ENCODE results near the gene EIF4E2.

Gene EIF4E2, protein sequence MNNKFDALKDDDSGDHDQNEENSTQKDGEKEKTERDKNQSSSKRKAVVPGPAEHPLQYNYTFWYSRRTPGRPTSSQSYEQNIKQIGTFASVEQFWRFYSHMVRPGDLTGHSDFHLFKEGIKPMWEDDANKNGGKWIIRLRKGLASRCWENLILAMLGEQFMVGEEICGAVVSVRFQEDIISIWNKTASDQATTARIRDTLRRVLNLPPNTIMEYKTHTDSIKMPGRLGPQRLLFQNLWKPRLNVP

DNA sequence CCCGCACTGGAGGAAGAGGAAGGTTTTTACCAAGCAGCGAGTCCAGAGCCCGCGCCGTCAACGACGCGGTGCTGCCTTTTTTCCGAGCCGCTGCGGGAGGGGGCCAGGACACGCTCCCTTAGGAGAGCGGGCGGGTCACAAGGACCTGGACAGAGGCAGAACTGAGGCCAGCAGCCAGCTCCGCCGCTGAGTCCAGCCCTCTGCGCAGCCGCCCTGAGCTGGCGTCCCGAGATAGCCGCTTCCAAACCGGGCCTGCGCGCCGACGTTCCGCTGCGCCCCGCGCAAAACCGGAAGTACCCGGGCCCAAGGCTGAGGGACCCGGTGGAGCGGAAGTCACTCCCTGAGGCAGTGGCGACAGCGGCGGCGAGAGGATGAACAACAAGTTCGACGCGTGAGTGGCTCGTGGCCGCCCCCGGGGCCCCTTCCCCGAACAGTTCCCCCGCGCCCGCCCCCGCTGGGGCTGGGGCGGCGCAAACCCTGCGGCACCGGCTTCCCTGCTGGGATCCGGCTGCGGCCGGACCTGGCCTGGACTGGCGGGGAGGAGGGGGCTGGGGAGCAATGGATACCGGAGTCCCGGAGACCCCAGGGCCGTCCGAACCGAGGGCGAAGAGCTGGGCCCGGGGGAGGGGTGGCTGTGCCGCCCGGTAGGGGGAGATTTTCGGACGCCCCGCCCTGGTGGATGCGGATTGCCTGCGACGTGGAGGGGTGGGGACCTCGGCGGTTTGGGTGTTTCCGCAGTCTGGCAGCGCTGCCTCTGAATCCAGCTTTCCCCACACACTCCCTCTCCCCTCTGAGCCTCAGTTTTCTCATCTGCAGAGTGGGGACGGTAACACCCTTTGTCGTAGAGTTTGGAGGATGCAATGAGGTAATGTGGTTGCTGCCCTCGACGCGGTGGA is at the start of gene EIF4E2, which contains the start of gene TIGD1:
Gene EIF4E2 (plus strand): TSS at position 336 of the 896 bp plus-strand sequence. CDS start 36 bp downstream, at position 372.
Gene TIGD1 (minus strand): TSS at position 204 of the 896 bp plus-strand sequence. CDS start 675 bp downstream, outside the sequence.
- peak; percentile 47 for DNase-seq

DNA sequence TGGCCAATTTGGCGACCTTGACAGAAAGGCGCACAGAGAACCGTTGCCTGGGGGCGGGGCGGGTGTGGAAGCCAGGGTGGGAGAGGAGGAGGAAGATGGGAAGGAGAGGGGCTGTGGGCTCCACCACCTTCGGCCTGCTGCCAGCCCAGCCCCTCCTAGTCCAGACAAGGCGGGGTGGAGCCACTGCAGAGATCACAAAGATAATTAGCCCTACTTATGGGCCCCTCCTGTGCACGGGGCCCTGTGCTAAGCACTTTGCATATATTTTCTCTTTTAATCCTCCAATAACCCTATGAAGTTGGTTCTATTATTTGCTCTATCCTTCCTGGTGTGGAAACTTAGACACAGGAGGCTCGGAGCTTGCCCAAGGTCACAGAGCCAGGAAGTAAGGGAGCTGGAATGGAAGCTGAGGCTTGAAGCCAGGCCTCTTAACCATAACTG is 49.1 kb upstream of the EIF4E2 start:
- no peak for DNase-seq

DNA sequence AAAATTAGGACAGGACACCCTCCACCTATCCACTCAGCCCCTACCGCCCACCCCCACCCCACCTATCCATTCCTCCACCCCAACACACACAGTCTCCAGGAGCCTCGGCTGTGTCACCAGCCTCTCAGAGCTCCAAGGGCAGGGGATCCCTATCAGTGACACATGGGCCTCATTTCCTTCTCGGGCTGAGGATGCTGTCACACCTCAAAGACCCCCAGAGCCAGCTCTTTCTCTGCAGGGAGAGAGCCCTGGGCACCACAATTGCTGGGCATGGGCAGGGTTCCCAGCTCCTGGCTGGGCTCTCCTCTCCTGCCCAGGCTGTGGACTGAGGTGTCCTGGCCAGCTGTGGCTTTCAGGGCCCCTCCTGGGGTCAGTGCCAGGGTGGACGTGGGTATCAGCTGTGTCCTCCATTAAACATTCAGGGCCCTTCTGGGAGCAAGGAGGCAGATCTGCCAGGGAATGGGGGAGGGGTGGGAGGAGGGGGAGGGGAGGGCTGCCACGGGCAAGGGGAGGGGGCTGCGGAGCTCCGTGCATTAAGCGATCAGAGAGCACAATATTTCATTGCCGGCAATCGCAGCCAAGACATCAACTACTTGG is 48.6 kb upstream of the EIF4E2 start:
- no peak for DNase-seq

DNA sequence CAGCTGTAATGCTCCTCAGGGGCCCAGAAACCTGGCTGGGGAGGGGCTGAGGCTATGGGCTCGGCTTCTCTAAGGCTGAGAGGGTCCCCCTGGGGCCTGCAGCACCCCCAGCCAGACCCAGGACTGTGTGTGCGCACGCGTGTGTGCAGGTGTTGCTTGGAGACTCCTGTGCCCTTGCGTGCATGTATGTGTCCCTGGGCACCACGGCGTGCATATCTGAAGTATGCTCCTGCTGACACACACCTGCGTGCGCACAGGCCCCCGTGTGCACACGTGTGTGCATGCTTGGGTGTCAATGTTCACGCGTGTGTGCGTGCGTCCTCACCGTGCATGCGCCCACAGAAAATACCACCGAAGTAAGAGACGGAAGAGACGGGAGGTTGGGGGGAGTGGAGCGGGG is 48.0 kb upstream of the EIF4E2 start:
- DNase-seq = no peak

DNA sequence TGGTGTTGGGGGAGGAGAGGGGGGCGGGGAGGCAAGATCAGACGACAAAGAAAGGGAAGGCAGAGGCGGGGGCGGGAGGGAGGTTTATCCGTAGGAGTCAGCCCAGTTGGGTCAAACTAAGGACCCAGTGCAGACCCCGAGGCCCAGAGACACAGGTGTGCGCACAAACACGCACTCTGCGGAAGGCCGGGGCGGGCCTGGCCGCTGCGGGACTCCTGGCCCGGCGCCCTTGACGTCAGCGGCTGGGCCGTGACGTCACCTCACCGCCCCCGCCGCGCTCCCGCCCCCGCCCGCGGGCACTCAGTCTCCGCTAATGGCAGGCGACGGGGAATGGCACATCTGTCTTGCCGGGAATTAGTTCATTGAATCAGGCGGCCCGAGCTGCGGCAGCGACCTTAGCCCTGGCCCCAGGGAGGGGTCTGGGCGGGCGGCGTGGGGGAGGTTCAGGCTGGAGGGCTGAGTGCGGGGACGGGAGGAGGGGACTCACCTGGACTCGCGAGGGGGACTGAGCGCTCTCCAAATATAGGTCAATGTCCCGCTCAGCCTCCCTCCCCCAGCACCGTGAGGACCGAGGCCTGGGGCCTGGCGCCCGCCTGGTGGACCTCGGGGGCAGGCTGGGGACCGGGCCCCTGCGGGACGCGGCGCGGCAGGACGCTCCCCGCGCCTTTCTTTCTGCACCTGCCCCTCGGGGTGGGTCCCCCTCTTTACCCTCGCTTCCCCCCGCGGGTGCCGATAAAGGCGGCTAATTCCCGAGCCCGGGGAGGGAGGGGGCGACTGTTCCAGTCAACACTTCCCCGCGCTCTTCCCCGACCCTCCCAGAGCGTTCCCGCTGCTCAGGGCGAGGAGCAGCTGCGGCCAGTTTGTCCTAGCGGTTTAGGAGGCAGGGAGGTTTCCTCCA is 47.3 kb upstream of the EIF4E2 start:
- DNase-seq = no peak

DNA sequence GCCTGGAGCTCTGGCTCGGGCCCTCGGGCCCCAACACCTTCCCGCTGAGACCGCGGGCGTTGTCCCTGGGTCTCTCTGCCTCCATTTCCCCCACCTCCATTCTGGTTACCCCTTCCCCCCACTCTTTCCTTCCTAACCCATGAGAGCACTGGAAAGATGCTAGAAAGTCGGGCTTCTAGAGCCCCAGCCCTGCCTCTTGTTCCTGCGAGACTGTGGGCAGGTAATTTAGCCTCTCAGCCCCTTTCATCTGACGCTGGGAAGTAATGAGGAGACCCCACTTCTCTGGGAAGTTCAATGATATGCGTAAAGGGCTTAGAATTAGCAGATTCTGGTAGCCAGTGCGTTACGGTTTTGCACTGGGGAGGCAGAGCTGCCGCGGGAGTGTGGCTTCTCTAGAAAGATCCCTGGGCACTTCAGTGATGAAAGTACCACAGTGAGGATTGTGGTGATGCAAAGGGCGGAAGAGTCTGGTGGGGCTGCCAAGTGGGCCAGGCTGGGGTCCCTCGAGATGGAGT is 46.6 kb upstream of the EIF4E2 start:
- DNase-seq = no peak

DNA sequence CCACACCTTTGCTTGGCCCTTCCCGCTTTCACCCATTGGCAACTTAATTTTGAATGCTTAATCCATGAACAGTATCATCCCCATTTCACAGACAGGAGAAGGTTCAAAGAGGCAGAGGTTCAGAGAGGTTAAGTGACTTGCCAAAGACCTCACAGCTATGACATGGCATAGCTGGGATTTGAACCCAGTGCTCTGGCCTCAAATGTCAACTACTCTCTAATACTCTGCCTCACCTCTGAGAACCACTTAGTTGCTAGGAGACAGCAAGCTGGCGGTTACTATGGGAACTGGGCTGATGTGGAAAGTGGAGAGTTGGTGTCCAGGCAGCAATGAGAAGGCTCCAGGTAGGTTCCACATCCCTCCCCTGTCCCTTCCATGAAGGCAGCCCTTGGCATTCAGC is 46.1 kb upstream of the EIF4E2 start:
- no peak for DNase-seq

DNA sequence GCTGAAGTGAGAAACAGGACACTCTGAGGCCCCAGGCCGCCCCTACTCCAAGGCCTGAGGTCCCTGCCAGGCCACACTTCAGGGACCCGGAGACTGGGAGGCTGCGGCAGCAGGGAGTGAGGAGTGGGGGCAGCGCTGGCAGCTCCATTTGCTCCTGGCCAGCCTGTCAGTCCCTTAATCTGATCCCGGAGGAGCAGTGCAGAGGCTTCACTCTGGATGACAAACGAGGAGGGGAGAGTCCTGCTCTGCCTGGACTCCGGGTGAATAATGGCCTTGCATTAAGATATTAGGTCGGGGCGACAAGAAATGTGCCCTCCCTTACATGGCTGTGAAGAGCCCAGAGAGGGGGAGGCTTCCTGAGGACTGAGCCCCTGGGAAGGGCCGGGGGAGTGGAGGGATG is 44.6 kb upstream of the EIF4E2 start:
- DNase-seq = no peak

DNA sequence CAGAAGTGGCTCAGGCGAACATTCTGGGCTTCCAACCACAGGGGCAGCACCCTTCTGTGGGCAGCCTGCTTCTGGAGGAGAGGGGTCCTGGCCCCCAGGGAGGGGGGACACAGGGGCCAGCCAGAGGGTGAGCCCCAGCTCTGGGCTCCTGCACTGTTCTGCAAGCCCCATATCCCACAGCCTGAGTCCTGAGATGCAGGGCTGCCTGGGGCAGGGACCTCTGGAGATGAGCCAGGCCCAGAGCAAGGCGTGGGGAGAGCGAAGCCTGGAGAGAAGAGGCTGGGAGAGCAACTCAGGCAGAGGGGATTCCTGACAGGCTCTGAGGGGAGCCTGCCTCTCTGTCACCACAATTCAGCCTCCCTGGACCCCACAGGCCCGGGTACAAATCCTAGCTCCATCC is 43.8 kb upstream of the EIF4E2 start:
- no peak for DNase-seq

DNA sequence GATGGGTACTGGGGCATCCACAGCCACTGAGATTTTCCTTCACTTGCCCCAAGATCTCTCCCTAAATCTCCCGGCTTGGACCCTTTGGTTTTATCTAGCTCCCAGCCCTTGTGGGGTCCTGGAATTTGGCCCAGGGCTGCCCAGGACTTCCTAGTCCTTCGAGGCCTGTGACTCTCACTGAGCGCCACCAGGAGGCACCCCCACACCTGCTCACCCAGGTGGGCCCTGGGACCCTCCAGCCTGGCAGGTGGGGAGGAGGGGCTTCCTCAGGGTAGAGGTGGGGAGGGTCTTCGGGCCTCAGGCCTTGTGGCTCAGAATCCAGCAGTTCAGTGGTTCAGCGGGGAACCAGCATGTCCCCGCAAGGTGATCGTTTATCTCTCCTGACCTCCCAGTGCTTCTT is 42.2 kb upstream of the EIF4E2 start:
- no peak for DNase-seq

DNA sequence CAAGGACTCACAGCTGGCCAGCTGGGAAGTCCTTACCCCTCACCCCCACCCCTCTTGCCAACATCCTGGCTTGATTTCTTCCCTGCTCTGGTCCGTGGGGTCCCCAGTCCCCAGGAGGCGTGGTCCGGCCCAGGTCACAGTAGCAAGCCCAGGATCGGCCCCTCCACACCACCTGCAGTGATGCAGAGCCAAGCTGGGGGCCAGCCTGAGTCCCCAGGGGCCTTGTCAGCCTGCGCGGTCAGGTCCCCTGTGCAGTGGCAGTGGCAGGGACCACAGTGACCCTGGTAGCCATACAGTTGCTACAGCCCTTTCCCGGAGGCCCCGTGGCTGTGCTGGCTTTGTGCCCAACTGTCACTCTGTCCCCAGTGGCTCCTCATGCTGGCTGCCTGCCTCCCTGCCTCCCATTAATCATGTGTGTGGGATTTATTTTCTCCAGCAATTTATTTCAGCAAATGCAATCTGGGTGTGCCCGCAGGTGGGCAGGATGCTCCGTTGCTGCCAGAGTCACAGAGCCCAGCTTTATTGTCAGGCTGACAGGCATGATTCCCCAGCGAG is 39.1 kb upstream of the EIF4E2 start:
- DNase-seq = peak; percentile 42

DNA sequence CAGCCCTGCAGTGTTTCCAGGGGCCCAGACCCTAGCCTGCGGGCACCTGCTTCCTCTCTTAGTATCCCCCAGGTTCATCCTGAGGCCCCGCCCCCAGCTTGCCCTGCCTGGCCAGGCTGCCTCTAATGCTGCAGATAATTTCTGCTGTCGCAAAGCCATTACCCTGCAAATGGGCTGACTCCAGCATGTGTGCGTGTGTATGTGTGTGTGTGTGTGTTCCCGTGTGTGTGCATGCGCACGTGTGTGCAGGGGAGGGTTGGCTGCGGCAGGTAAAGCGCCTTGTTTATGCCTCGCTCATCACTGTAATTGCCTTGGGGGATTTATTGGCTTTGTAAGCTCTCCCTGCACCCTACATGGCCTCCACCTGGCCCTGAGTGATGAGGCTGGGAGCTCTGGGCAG is 37.9 kb upstream of the EIF4E2 start:
- DNase-seq = peak; percentile 44

DNA sequence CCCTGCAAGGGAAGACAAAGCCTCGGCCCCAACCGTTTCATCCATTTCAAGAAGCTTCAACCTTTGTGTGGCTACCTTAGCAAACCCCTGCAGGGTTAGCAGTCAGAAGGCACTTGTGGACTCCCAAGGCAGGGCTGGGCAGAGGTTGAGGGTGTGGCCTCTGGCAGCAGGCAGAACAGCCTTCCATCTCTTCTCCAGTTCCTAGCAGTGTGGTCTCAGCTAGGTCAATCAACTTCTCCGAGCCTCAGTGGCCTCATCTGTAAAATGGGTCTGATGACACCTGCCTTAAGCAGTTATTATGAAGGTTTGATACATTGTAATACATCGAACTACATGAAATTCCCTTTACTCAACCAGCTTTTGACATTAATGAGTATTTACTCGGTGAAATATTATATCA is 37.1 kb upstream of the EIF4E2 start:
- DNase-seq = no peak

DNA sequence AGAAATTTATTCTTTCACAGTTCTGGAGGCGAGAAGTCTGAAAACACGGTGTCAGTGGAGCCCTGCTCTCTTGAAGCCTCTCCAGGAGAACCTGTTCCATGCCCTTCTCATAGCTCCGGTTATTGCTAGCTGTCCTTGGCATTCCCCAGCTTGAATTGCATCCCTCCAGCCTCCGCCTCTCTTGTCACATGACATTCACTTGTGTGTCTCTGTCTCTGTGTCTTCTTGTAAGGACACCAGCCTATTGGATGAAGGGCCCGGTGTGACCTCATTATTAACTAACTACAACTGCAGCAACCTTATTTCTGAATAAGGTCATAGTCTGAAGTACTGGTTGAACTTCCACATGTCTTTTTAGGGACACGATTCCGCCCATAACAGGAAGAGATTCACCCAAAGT is 34.9 kb upstream of the EIF4E2 start:
- DNase-seq = no peak

DNA sequence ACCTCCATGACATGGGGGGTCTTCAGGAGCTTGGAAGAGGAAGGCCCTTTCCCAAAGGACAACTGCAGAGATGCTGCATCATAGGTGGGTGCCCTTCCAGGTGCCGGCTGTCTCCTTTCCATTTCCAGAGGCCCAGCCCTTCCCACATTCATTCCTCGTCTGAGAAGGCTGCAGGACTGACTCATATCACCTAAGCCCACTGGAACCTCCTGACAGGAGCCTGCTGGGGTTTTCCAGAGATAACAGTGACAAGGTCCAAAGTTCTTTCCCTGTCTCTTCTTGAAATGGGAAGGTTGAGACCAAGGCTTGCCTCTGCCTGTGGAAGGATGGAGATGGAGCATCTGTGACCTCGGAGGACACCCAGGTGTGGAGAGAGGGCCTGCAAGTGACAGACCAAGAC is 33.9 kb upstream of the EIF4E2 start:
- DNase-seq = no peak

DNA sequence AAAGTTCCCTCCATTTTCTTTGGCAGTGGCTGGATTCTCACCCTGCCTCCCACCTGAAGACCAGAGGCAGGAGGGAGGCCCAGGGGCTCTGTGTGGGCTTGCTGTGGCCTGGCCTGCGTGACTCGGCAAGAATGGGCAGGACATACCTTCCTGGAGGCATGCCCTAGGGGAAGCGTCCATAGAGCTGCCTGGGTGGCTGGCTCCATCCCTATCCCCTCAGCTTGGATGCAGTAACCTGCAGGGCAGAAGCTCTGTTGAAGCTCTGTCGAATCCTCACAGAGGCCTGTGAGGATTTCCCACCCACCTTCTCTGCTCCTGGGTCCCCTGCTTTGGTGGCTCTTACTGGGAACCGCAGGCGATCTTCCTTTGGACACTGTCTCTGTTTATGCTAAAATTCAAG is 31.6 kb upstream of the EIF4E2 start:
- no peak for DNase-seq

DNA sequence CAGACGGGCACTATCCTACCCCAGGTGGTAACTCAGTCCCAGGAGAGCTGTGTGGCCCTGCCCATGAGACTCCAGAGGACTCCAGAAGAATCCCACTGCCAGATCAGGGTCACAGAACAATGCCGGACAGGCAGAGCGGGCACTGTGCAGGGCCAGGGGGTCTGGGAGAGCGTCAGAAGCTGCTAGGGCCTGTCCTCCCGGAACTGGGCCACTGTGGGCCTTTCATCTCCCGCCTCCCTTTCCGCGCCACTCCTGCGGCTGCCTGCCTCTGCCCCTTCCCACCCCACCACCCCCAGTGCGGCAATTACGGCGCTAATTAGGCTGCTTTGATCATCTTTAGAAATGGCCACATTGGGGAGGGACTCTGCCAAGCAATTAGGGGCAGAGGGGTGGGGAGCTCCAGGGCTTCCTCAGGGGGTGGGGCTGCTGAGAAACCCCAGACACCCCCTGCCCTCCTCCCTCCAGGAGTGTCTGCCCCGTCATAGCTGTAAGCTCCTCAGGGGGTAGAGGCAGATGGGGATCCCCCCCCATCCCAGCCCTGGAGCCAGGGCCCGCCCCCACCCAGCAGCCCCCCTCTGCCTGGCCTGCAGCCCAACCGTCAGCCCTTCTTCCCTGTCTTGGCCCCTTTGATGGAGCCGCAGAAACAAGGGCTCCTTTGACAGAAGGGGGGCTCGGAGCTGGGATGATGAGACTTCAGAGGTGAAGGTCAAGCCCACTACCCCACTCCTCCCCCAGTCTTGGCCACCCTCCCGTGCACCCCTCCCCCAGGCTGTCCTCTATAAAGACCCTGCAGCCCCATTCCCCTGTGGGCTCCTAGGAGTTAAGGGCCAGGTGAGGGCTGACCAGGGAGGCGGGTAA is 30.7 kb upstream of the EIF4E2 start, which contains the start of gene PRSS56:
Gene PRSS56 (plus strand): TSS at position 808 of the 858 bp plus-strand sequence. CDS start 211 bp downstream, outside the sequence.
- DNase-seq = no peak

DNA sequence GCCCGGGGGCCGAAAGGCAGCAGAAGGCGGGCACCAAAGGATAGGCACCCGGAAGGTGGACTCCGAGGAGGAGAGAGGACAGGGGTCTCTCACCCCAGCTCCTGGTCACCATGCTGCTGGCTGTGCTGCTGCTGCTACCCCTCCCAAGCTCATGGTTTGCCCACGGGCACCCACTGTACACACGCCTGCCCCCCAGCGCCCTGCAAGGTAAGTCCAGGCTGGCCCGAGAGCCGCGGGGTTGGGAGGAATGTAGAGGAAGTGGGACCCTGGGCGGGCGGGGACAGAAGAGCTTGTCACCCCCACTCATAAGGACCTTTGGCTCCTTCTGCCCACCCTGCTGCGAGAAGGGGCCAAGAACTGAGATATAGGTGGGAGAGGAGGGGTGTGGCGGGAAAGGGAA is 30.0 kb upstream of the EIF4E2 start:
- DNase-seq = no peak

DNA sequence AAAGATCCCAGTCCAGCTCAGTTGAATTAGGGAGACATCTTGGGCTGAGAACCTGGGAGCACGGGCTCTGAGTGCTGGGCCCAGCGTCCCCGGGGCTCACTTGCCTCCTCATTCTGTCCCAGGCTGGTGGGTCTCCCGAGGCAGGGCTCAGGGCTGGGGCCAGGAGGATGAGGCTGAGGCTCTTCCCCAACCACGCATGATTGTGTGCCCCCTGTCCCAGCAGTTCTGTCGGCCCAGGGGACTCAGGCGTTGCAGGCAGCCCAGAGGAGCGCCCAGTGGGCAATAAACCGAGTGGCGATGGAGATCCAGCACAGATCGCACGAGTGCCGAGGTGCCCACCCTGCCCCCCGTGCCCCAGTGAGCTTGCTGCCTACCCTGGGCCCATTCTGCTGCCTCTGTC is 29.4 kb upstream of the EIF4E2 start:
- no peak for DNase-seq

DNA sequence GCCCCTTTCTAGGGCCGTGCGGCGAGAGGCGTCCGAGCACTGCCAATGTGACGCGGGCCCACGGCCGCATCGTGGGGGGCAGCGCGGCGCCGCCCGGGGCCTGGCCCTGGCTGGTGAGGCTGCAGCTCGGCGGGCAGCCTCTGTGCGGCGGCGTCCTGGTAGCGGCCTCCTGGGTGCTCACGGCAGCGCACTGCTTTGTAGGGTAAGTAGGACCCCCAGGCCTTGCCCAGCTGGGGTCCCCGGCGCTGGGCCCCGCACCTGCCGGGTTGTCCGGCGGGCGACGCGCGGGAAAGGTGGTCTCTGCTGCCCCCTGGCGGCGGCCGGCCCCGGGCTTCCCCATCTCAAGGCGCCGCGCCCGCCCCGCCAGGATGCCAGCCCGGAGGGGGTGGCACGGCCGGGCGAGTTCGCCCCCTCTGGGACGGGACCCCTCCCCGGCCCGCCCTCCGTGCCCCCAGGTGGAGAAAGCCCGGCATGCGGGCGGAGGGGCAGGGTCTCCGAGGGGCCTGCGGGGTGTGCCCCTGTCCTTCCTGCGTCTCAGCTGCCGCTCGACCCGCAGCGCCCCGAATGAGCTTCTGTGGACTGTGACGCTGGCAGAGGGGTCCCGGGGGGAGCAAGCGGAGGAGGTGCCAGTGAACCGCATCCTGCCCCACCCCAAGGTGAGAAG is 28.4 kb upstream of the EIF4E2 start:
- DNase-seq = no peak
